Right renal cortex interstitium (tissue), 3 donors: ENCODE measurements around the gene NRAP. TPM values are rescaled to one million over a fixed set of nuclear protein-coding genes. Genes with fewer than 3 reads are reported as not detected.
"Not testable (repeated sequence)": the region's sequence is repeated elsewhere in the genome, so short reads cannot be mapped to it uniquely, and the experiment has no call there.

ENCODE experiments used
- DNase-seq, 3 donors: peaks; one replicate each; pipeline ENCODE4 v3.0.0-alpha.2; 2013; ENCODE audit warnings: low read depth in 3 of 3, low spot score in 2 of 3
- polyA plus RNA-seq, 3 donors: library from polyadenylated mRNA; unstranded; fragments of 120-200 nt; gene quantifications; one replicate each; pipeline ENCODE4 v1.2.1, GENCODE V29; 2013; ENCODE audit not compliant: insufficient read length in 3 of 3

The NRAP gene
- polyA plus RNA-seq, 3 donors: 0.06 to 0.11 TPM; not detected in 1

- DNase-seq: no peak
Measured at GRCh38 chr10:113686028-113686427, 22.2 kb upstream of the NRAP start.

GRCh38 chr10:113683300-113683699 lies 19.5 kb upstream of the NRAP start:
- no peak for DNase-seq

GRCh38 chr10:113681533-113682470 lies 18.0 kb upstream of the NRAP start:
- no peak for DNase-seq

- peak in 1 of 3 donors; percentile 27 for DNase-seq
Measured at GRCh38 chr10:113680190-113681111, 16.6 kb upstream of the NRAP start.

GRCh38 chr10:113679463-113680189 lies 15.8 kb upstream of the NRAP start, which contains the start of gene CASP7:
TSS of gene CASP7 (plus strand) at chr10:113679912. CDS start at chr10:113697494, 17,582 bp downstream.
- DNase-seq: peak; percentile 70 to 79 (median 73)

- no peak for DNase-seq
Measured at GRCh38 chr10:113666682-113667252, 2.9 kb upstream of the NRAP start.

GRCh38 chr10:113665806-113666354 lies 2.0 kb upstream of the NRAP start:
- no peak for DNase-seq

- no peak for DNase-seq
Measured at GRCh38 chr10:113665352-113665751, 1.5 kb upstream of the NRAP start.

GRCh38 chr10:113663142-113663541 lies 699 bp downstream of the NRAP start:
- no peak for DNase-seq

GRCh38 chr10:113661332-113661731 lies 2.5 kb downstream of the NRAP start:
- no peak for DNase-seq

GRCh38 chr10:113657544-113657943 lies 6.3 kb downstream of the NRAP start:
- DNase-seq: no peak

- no peak for DNase-seq
Measured at GRCh38 chr10:113656896-113657295, 6.9 kb downstream of the NRAP start.

- not testable (repeated sequence) for DNase-seq
Measured at GRCh38 chr10:113652456-113652855, 11.4 kb downstream of the NRAP start.

GRCh38 chr10:113651898-113652297 lies 11.9 kb downstream of the NRAP start:
- no peak for DNase-seq

GRCh38 chr10:113651021-113651420 lies 12.8 kb downstream of the NRAP start:
- DNase-seq: no peak

- no peak for DNase-seq
Measured at GRCh38 chr10:113650172-113650571, 13.7 kb downstream of the NRAP start.

GRCh38 chr10:113648478-113648877 lies 15.4 kb downstream of the NRAP start:
- DNase-seq: no peak

- DNase-seq: no peak
Measured at GRCh38 chr10:113647812-113648211, 16.0 kb downstream of the NRAP start.

GRCh38 chr10:113646336-113647201 lies 17.3 kb downstream of the NRAP start:
- no peak for DNase-seq
